ENCODE data around the gene GIMAP2. TPM values are rescaled to one million over a fixed set of nuclear protein-coding genes. Genes with fewer than 3 reads are reported as not detected.

The GIMAP2 gene
- total RNA-seq, 1 experiment from 2014 or later = not detected

GRCh38 chr7:150732786-150733481 is 47.4 kb downstream of the GIMAP2 start:
- Histone ChIP-seq H2AK5ac (ENCODE audit: insufficient read length, low read length) (no peak overlapping the region), H3K4ac (ENCODE audit: low read depth, low read length) (no peak overlapping the region), H3K56ac (ENCODE audit: insufficient read length, low read depth, low read length) (no peak overlapping the region), H3K23ac (ENCODE audit: insufficient read length, low read depth, low read length) (no peak overlapping the region), H4K20me1 (ENCODE audit: control insufficient read depth, insufficient read depth, insufficient read length) (no peaks in the 10 kb centered on the region), H4K8ac (replicated peaks; ENCODE audit: insufficient read length, low read depth, low read length) (no peak overlapping the region), H3K27me3 (ENCODE audit: insufficient read depth, low read length) (peaks cover 66% of the 10 kb centered on the region), H3K79me1 (ENCODE audit: insufficient read depth, low read depth, low read length, poor library complexity, severe bottlenecking) (no peaks in the 10 kb centered on the region), H4K91ac (ENCODE audit: insufficient read length, low read depth, low read length) (no peak overlapping the region), H3K18ac (ENCODE audit: insufficient read length, low read depth, low read length) (no peak overlapping the region), H2BK120ac (ENCODE audit: low read depth, low read length, poor library complexity, severe bottlenecking) (no peak overlapping the region), H3T11ph (ENCODE audit: low read length) (no peak overlapping the region), H2BK5ac (ENCODE audit: insufficient read length, low read length) (no peak overlapping the region), H3K9ac (ENCODE audit: extremely low read depth, insufficient read length, low read length) (no peak overlapping the region), H2BK12ac (ENCODE audit: insufficient read length, low read depth, low read length) (no peak overlapping the region), H2AFZ (ENCODE audit: low read length) (no peak overlapping the region), H3K79me2 (ENCODE audit: insufficient read depth, low read length) (no peaks in the 10 kb centered on the region), H4K5ac (ENCODE audit: insufficient read length, low read depth, low read length) (no peak overlapping the region), H3K4me1 (ENCODE audit: insufficient read depth, low read length) (no peaks in the 10 kb centered on the region), H2BK15ac (ENCODE audit: low read depth, low read length) (no peak overlapping the region), H3K4me2 (ENCODE audit: insufficient read depth, insufficient read length, low read length) (no peak overlapping the region), H3K14ac (ENCODE audit: insufficient read depth, low read length) (no peak overlapping the region), H3K9me3 (ENCODE audit: control insufficient read depth, low read depth, low read length) (peaks cover 7% of the 10 kb centered on the region), H3K27ac (ENCODE audit: insufficient read length, low read depth, low read length) (no peak overlapping the region), H3K23me2 (ENCODE audit: insufficient read length, low read depth, low read length, poor library complexity, severe bottlenecking) (no peaks in the 10 kb centered on the region), H2BK20ac (ENCODE audit: low read depth, low read length, poor library complexity, severe bottlenecking) (no peak overlapping the region)
- Mint-ChIP-seq H3K4me1 (peaks cover 5 to 7% of the 10 kb centered on the region in 2 experiments; a peak in 3 of 4 replicates), H3K27me3 (ENCODE audit: low read depth) (peaks cover 100% of the 10 kb centered on the region), H3K27ac (no peak overlapping the region), H3K4me3 (no peak overlapping the region), H3K36me3 (ENCODE audit: insufficient read depth in 1 of 3, low read depth in 3 of 3) (no peaks in the 10 kb centered on the region), H3K9me3 (peaks cover 21 to 43% of the 10 kb centered on the region in 2 experiments)
- TF ChIP-seq CTCF (conservative IDR thresholded peaks at IDR 0.05) = no peak
- no peak for DNase-seq
- WGBS (ENCODE audit: extremely low coverage, insufficient read length, low lambda C conversion rate) = no CpG with 5 or more reads among the region's 5 CpGs
